HCT116 (cell line): Measurements from ENCODE around the gene CHRNB4. TPM values are rescaled to one million over a fixed set of nuclear protein-coding genes. Genes with fewer than 3 reads are reported as not detected.

Source experiments
- ATAC-seq: fragments of 200-7000 bp; cut with Tn5 transposase; 2 replicates; pipeline ENCODE4 v1.9.1; 2020; ENCODE audit warnings: mild to moderate bottlenecking, moderate library complexity
- Bru-seq: library from RNA; stranded (reverse); fragments of 400-500 nt; gene quantifications from one replicate; lab custom pipeline; 2021; lab: Mats Ljungman, UMichigan
- BruChase-seq, 2 experiments: library from RNA; stranded (reverse); fragments of 400-500 nt; gene quantifications; one replicate each; lab custom pipeline; 2021; lab: Mats Ljungman, UMichigan
- BruUV-seq: library from RNA; stranded (reverse); fragments of 400-500 nt; replicated peaks from 2 replicates; lab custom pipeline; 2021; lab: Mats Ljungman, UMichigan
- CTCF ChIA-PET: fragments of 300-600 bp; sonication (Branson Sonifier 250); formaldehyde crosslinking; loops from one replicate; lab custom pipeline; 2021; ENCODE audit warnings: antibody characterized with exemption; lab: Charles Lee
- POLR2A ChIA-PET: fragments of 300-600, 350-600 bp; sonication (Branson Sonifier 250); formaldehyde crosslinking; loops from one replicate; lab custom pipeline; 2021; ENCODE audit warnings: antibody characterized with exemption; lab: Charles Lee
- RAD21 ChIA-PET, 2 experiments: fragments of 300-600 bp; sonication (Branson Sonifier 250); formaldehyde crosslinking; loops; one replicate each; lab custom pipeline; 2023; ENCODE audit warnings: low total read pairs in 2 of 2; ENCODE audit not compliant: uncharacterized antibody in 2 of 2, unreplicated experiment in 2 of 2, low non-redundant PET in 1 of 2; lab: Charles Lee
- DNase-seq: peaks from one replicate; pipeline ENCODE4 v3.0.0-alpha.2; 2010; ENCODE audit warnings: low read depth, low spot score
- H2AFZ ChIP-seq: fragments of 200-600 bp; shearing (Covaris generic), sonication (generic); 2 replicates; pipeline ENCODE4 v1.6.1; 2017; ENCODE audit warnings: low read depth, mixed run types, mixed read lengths, antibody characterized with exemption, low read length; ENCODE audit not compliant: poor library complexity, severe bottlenecking
- H3K27ac ChIP-seq: 2 replicates; pipeline ENCODE4 v1.5.1; 2012; ENCODE audit warnings: low read depth, low read length
- H3K27me3 ChIP-seq: fragments of 200-600 bp; sonication (generic); 2 replicates; pipeline ENCODE4 v1.6.1; 2016; ENCODE audit warnings: mixed run types, low read length, mixed read lengths; ENCODE audit not compliant: insufficient read depth
- H3K36me3 ChIP-seq, 2 experiments: fragments of 200-500 bp in 1 of 2; fragments of 200-600 bp in 1 of 2; sonication (Bioruptor generic) in 1 of 2; sonication (generic) in 1 of 2; 2 replicates each; pipeline versions ENCODE4 v1.5.1 to v1.6.1; 2014 to 2016; ENCODE audit warnings: low read length in 2 of 2, inconsistent platforms in 1 of 2, mixed read lengths in 1 of 2, mixed run types in 1 of 2; ENCODE audit not compliant: insufficient read depth in 2 of 2, control insufficient read depth in 1 of 2
- H3K4me1 ChIP-seq, 2 experiments: fragments of 200-600 bp in 1 of 2; sonication (generic) in 1 of 2; 2 replicates each; pipeline versions ENCODE4 v1.5.1 to v1.6.1; 2012 to 2017; ENCODE audit warnings: low read length in 2 of 2, inconsistent platforms in 1 of 2, mild to moderate bottlenecking in 1 of 2, mixed read lengths in 1 of 2, mixed run types in 1 of 2, moderate library complexity in 1 of 2; ENCODE audit not compliant: insufficient read depth in 2 of 2, control insufficient read depth in 1 of 2
- H3K4me2 ChIP-seq: fragments of 200-600 bp; sonication (generic); 2 replicates; pipeline ENCODE4 v1.6.1; 2017; ENCODE audit warnings: mixed run types, low read length, mixed read lengths
- H3K4me3 ChIP-seq, 2 experiments: fragments of 200-600 bp in 1 of 2; sonication (generic) in 1 of 2; replicated peaks in 1 of 2; 2 replicates each; pipeline ENCODE4 v1.5.1; 2011 to 2016; ENCODE audit warnings: low read length in 2 of 2, control low read depth in 1 of 2, low read depth in 1 of 2, mild to moderate bottlenecking in 1 of 2, mixed read lengths in 1 of 2, mixed run types in 1 of 2
- H3K79me2 ChIP-seq: fragments of 200-600 bp; sonication (generic); 2 replicates; pipeline ENCODE4 v1.6.1; 2017; ENCODE audit warnings: mild to moderate bottlenecking, mixed run types, low read length, moderate library complexity, mixed read lengths; ENCODE audit not compliant: insufficient read depth
- H3K9ac ChIP-seq: fragments of 200-600 bp; sonication (generic); 2 replicates; pipeline ENCODE4 v1.6.1; 2016; ENCODE audit warnings: low read length, mixed read lengths
- H3K9me2 ChIP-seq: fragments of 200-600 bp; sonication (generic), shearing (Covaris generic); 2 replicates; pipeline ENCODE4 v1.6.1; 2017; ENCODE audit warnings: mixed run types, mild to moderate bottlenecking, moderate library complexity; ENCODE audit not compliant: insufficient read depth
- H3K9me3 ChIP-seq, 2 experiments: fragments of 200-500 bp in 1 of 2; fragments of 200-600 bp in 1 of 2; sonication (Bioruptor generic) in 1 of 2; sonication (generic) in 1 of 2; 2 replicates each; pipeline ENCODE4 v1.6.1; 2014 to 2017; ENCODE audit warnings: low read length in 2 of 2, mixed read lengths in 2 of 2, inconsistent platforms in 1 of 2, low read depth in 1 of 2, mild to moderate bottlenecking in 1 of 2, mixed run types in 1 of 2, moderate library complexity in 1 of 2; ENCODE audit not compliant: control insufficient read depth in 1 of 2, insufficient read depth in 1 of 2
- H4K20me1 ChIP-seq: fragments of 200-600 bp; sonication (generic), shearing (Covaris generic); 2 replicates; pipeline ENCODE4 v1.6.1; 2017; ENCODE audit warnings: mixed run types, mild to moderate bottlenecking, moderate library complexity; ENCODE audit not compliant: insufficient read depth
- CBX3 ChIP-seq: IDR thresholded peaks from 2 replicates; pipeline ENCODE4 v1.6.1; 2012; ENCODE audit warnings: low read depth
- CTCF ChIP-seq, 3 experiments: fragments of 200-600 bp in 1 of 3; sonication (generic) in 1 of 3; IDR thresholded peaks in 2 of 3; conservative IDR thresholded peaks in 1 of 3; 2 replicates each; pipeline ENCODE4 v1.5.1; 2012 to 2017; ENCODE audit warnings: low read depth in 2 of 3, low read length in 2 of 3, antibody characterized with exemption in 1 of 3, borderline replicate concordance in 1 of 3, control low read depth in 1 of 3, mild to moderate bottlenecking in 1 of 3, mixed read lengths in 1 of 3, mixed run types in 1 of 3, moderate library complexity in 1 of 3; ENCODE audit not compliant: insufficient read depth in 1 of 3
- EGR1 ChIP-seq: IDR thresholded peaks from 2 replicates; pipeline ENCODE4 v1.6.1; 2012; ENCODE audit warnings: low read depth
- ELF1 ChIP-seq: IDR thresholded peaks from 2 replicates; pipeline ENCODE4 v1.6.1; 2012; ENCODE audit warnings: low read depth, borderline replicate concordance
- EZH2 ChIP-seq: fragments of 200-600 bp; sonication (generic); IDR thresholded peaks from 2 replicates; pipeline ENCODE4 v1.6.1; 2017; ENCODE audit warnings: antibody characterized with exemption, mixed run types
- FOSL1 ChIP-seq: IDR thresholded peaks from 2 replicates; pipeline ENCODE4 v1.6.1; 2012; ENCODE audit warnings: low read depth
- JUND ChIP-seq: IDR thresholded peaks from 2 replicates; pipeline ENCODE4 v1.6.1; 2012
- POLR2A ChIP-seq: IDR thresholded peaks from 2 replicates; pipeline ENCODE4 v1.7.0; 2011; ENCODE audit warnings: borderline replicate concordance; ENCODE audit not compliant: insufficient read depth, insufficient read length; ENCODE audit errors: extremely low read depth
- POLR2AphosphoS5 ChIP-seq: IDR thresholded peaks from 2 replicates; pipeline ENCODE4 v1.6.1; 2011; ENCODE audit warnings: mild to moderate bottlenecking, low read depth, low read length, moderate library complexity
- SIN3A ChIP-seq: IDR thresholded peaks from 2 replicates; pipeline ENCODE4 v1.6.1; 2012; ENCODE audit warnings: low read depth
- SP1 ChIP-seq: IDR thresholded peaks from 2 replicates; pipeline ENCODE4 v1.6.1; 2012; ENCODE audit warnings: low read depth
- TCF7L2 ChIP-seq: IDR thresholded peaks from 2 replicates; pipeline ENCODE4 v1.7.0; 2011; ENCODE audit warnings: borderline replicate concordance, inconsistent platforms; ENCODE audit not compliant: insufficient read depth, insufficient read length; ENCODE audit errors: extremely low read depth
- YY1 ChIP-seq: IDR thresholded peaks from 2 replicates; pipeline ENCODE4 v1.6.1; 2011; ENCODE audit warnings: low read length, low read depth, moderate library complexity, mild to moderate bottlenecking; ENCODE audit not compliant: insufficient replicate concordance; ENCODE audit errors: extremely low read depth
- ZFX ChIP-seq: fragments of 450-650 bp; IDR thresholded peaks from 2 replicates; pipeline ENCODE4 v1.6.1; 2017
- ZNF274 ChIP-seq: fragments of 200-500 bp; sonication (Bioruptor generic); IDR thresholded peaks from 2 replicates; pipeline ENCODE4 v1.6.1; 2014; ENCODE audit warnings: mild to moderate bottlenecking, low read depth, low read length, inconsistent platforms
- intact Hi-C: fragments of 100-400 bp; cut with micrococcal nuclease; formaldehyde crosslinking; loops from 2 replicates; pipeline ENCODE4 v1.10.0; 2022
- long read RNA-seq: library from polyadenylated mRNA; unstranded; transcript quantifications from one replicate; pipeline ENCODE4 v2.0.0, GENCODE V29; 2021; ENCODE audit not compliant: unreplicated experiment
- polyA plus RNA-seq: library from polyadenylated mRNA; unstranded; fragments of >200 nt; gene quantifications from 2 replicates; pipeline ENCODE4 v1.2.1, GENCODE V29; 2012; ENCODE audit warnings: missing spikeins
- total RNA-seq: library from RNA; stranded (reverse); gene quantifications from one replicate; pipeline ENCODE4 v1.2.1, GENCODE V29; 2021; ENCODE audit not compliant: unreplicated experiment
- TF ChIP-seq, protein P1 (sequence below): IDR thresholded peaks from 2 replicates; pipeline ENCODE4 v1.6.1; 2011; ENCODE audit warnings: mild to moderate bottlenecking, low read length, moderate library complexity; ENCODE audit not compliant: insufficient replicate concordance; ENCODE audit errors: extremely low read depth
- TF ChIP-seq, protein P2 (sequence below): IDR thresholded peaks from 2 replicates; pipeline ENCODE4 v1.6.1; 2012

CHRNB4 gene, protein sequence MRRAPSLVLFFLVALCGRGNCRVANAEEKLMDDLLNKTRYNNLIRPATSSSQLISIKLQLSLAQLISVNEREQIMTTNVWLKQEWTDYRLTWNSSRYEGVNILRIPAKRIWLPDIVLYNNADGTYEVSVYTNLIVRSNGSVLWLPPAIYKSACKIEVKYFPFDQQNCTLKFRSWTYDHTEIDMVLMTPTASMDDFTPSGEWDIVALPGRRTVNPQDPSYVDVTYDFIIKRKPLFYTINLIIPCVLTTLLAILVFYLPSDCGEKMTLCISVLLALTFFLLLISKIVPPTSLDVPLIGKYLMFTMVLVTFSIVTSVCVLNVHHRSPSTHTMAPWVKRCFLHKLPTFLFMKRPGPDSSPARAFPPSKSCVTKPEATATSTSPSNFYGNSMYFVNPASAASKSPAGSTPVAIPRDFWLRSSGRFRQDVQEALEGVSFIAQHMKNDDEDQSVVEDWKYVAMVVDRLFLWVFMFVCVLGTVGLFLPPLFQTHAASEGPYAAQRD
- 2.0 TPM for total RNA-seq
- 1.9 and 2.3 TPM in 2 replicates for polyA plus RNA-seq
- Bru-seq, nascent RNA, result percentile 35 among the genes with signal in this experiment
- BruChase-seq, experiment 1, labeled RNA remaining after a 6-hour chase, result percentile 37 among the genes with signal in this experiment
- percentile 36 among the genes with signal in this experiment for BruChase-seq, experiment 2, labeled RNA remaining after a 2-hour chase
- long read RNA-seq, partial matches to known transcripts, result 1 of 2 reads
- long read RNA-seq, other reads (novel, unspliced or antisense), result 1 of 2 reads

GRCh38 chr15:78641102-78641748, at the start of gene CHRNB4:
TSS of gene CHRNB4 (minus strand) at chr15:78641210. CDS start at chr15:78641133, 77 bp downstream.
- no peak within 1 kb of the TSS for H2AFZ ChIP-seq
- H3K4me2 ChIP-seq, result peak within 1 kb of the TSS; percentile 64
- no peaks in the 10 kb centered on the region for H3K36me3 ChIP-seq
- TF ChIP-seq, protein P1, sequence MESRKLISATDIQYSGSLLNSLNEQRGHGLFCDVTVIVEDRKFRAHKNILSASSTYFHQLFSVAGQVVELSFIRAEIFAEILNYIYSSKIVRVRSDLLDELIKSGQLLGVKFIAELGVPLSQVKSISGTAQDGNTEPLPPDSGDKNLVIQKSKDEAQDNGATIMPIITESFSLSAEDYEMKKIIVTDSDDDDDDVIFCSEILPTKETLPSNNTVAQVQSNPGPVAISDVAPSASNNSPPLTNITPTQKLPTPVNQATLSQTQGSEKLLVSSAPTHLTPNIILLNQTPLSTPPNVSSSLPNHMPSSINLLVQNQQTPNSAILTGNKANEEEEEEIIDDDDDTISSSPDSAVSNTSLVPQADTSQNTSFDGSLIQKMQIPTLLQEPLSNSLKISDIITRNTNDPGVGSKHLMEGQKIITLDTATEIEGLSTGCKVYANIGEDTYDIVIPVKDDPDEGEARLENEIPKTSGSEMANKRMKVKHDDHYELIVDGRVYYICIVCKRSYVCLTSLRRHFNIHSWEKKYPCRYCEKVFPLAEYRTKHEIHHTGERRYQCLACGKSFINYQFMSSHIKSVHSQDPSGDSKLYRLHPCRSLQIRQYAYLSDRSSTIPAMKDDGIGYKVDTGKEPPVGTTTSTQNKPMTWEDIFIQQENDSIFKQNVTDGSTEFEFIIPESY, result no peak
- TF ChIP-seq, protein P2, sequence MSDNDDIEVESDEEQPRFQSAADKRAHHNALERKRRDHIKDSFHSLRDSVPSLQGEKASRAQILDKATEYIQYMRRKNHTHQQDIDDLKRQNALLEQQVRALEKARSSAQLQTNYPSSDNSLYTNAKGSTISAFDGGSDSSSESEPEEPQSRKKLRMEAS, result peak; percentile 63
- no peak for TF ChIP-seq SP1
- TF ChIP-seq CBX3, result peak; percentile 29; the same call in 1 of the 2 replicates
- no peak for TF ChIP-seq ELF1
- no peak for TF ChIP-seq JUND
- TF ChIP-seq CTCF (IDR thresholded peaks at IDR 0.05 in 2 of 3, conservative IDR thresholded peaks at IDR 0.05 in 1 of 3; ENCODE audit: borderline replicate concordance in 1 of 3, insufficient read depth in 1 of 3, low read depth in 2 of 3, low read length in 2 of 3), result no peak
- TF ChIP-seq FOSL1, result peak; percentile 32; the same call in 1 of the 2 replicates
- no peak for TF ChIP-seq TCF7L2
- TF ChIP-seq ZNF274, result no peak
- no peak for TF ChIP-seq POLR2A
- no peak for TF ChIP-seq ZFX
- no peak for TF ChIP-seq SIN3A
- no peak for TF ChIP-seq EZH2
- TF ChIP-seq POLR2AphosphoS5, result peak; percentile 24; the same call in 1 of the 2 replicates
- no peak for TF ChIP-seq YY1
- no peak for TF ChIP-seq EGR1
- ATAC-seq (peak; percentile 77), DNase-seq (no peak)
- H3K9me3 ChIP-seq, result no peaks in the 10 kb centered on the region
- intact Hi-C loops, result no loop called here
- POLR2A ChIA-PET, result no interaction called here
- H4K20me1 ChIP-seq, result no peaks in the 10 kb centered on the region
- no peaks in the 10 kb centered on the region for H3K79me2 ChIP-seq
- no peaks in the 10 kb centered on the region for H3K27me3 ChIP-seq
- H3K9me2 ChIP-seq, result no peaks in the 10 kb centered on the region
- H3K9ac ChIP-seq, result peak within 1 kb of the TSS; percentile 50
- no TSS peak for BruUV-seq
- CTCF ChIA-PET, result no interaction called here
- peak within 1 kb of the TSS; percentile 10; the same call in 1 of the 2 replicates for H3K27ac ChIP-seq
- RAD21 ChIA-PET, result no interaction called here
- H3K4me3 ChIP-seq, result peak within 1 kb of the TSS; percentile 43 to 56
- H3K4me1 ChIP-seq, result peaks cover 2 to 15% of the 10 kb centered on the region in 2 experiments; a peak in 2 of 4 replicates
